ENCODE data around the gene SLC7A8.
"Not testable (repeated sequence)": the region's sequence is repeated elsewhere in the genome, so short reads cannot be mapped to it uniquely, and the experiment has no call there.

SLC7A8 gene

GRCh38 chr14:23115039-23115731 lies 68.3 kb downstream of the SLC7A8 start:
- DNase-seq (ENCODE audit: low read depth in 2 of 2, low spot score in 1 of 2), result no peak

DNA sequence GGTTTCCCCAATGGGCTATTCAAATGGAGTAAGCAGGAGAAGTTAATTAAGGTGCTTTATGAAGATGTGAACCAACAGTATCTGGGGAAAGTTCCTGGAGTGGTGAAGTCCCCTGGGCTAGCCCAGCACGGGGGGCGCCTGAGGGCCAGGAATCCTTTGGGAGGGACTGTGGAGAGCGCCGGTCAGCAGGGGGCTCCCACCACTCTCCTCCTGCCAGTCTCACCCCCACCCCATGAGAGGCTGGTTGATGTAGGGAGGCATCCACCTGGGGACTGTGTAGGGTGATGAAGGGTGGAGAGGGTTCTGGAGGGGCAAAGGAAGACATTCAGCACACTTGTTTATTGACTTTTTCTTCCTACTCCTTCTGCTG lies 68.8 kb downstream of the SLC7A8 start:
- DNase-seq (ENCODE audit: low read depth in 2 of 2, low spot score in 1 of 2), result no peak

DNA sequence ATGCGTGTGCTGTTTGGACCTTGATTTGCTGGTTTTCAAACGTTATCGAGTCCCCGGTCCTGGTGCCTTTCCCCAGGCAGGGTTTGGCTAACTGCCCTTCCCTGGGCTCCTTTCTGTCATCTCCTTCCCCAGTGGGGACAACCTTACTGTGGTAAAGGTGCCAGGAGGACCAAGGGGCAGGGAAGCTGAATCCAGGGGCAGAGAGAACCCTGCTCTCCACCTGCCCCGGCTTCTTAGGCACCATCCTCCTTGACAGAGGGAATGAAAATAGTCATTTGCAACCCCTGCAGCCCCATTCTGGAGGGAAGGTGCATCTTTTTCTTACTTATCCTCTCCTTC lies 69.4 kb downstream of the SLC7A8 start:
- no peak for DNase-seq (ENCODE audit: low read depth in 2 of 2, low spot score in 1 of 2)

DNA sequence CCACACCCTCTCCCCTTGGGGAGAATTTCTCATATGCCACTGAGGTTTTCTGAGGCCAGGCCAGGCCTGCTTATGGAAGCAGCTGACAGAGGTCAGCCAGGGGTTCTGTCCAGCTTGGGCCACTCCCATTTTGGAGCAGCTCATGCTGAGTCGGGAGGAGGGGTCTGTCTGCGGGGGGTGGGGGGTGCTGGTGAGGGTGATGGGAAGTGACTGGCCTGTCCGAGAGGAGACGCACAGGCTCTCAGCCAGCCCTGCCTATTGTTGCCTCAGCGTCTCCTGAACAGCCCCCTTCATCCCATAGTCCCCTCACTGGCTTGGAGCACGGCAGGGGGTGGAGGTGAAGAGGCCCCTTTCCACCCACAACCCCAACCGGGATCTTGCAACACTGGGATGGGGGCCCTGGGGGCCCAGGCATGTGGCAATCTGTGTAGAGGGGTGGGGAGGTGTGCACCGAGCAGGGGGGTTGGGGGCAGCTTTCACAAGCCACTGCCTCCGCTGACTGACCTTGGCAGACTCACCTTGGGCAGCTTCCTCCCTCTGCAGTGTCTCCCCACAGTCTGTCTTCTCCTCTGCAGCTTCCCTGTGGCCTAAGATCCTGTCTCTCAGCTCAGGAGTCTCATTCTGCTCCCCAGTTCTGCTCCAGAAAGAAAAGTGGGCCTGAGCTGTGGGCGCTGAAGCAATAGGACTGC lies 69.9 kb downstream of the SLC7A8 start:
- DNase-seq (ENCODE audit: low read depth in 2 of 2, low spot score in 1 of 2), result no peak

- DNase-seq (ENCODE audit: low read depth in 2 of 2, low spot score in 1 of 2), result no peak
Observed at GRCh38 chr14:23112359-23113178, 70.9 kb downstream of the SLC7A8 start.

DNA sequence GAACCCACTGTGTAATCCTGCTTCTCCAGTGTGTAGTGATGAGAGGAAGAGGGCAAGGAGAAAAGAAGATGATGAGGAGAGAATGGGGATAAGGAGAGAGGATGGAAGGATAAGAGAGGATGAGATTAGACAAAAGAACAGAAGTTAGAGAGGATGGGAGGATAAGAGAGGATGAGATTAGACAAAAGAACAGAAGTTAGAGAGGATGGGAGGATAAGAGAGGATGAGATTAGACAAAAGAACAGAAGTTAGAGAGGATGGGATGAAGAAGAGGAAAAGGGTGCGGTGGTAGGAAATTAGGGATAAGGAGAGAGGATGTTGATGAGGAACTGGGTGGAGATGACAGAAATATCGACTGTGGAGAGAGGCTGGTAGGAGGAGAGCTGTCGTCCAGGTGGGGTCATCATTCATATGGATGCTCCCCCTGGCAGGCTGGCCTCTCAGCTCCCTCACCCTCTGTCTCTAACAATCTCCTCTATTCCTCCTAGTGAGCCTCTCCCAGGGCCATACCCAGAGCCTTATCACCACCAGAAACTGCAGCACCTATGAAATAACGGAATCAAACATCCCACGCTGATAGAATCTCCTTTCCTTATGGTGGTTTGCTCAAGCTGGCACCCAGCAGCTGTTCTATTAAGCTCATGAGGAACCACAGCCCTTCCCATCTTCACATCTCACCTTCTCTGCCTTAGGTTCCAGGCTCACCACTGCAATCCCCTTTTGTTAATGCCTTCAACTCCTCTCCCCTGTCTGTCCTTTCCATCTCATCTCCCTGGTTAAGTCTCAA lies 72.7 kb downstream of the SLC7A8 start:
- DNase-seq (ENCODE audit: low read depth in 2 of 2, low spot score in 1 of 2), result no peak

DNA sequence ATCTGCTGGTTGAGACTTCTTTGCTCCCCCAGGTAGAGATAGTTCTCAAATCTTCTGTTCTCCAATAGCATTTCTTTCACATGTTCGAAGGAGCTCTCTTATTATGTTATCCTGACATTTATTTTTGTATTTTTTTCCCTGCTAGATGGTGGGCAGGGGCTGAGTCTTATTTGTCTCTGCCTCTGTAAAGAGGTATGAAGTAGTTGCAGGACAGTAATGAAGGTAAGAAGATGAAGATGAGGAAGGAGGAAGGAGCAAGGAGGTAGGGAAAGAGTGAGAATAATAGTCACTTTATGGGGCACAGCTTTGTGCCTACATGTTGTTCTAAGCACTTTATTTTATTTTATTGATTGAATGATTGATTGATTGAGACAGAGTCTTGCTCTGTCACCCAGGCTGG lies 73.7 kb downstream of the SLC7A8 start:
- no peak for DNase-seq (ENCODE audit: low read depth in 2 of 2, low spot score in 1 of 2)

DNA sequence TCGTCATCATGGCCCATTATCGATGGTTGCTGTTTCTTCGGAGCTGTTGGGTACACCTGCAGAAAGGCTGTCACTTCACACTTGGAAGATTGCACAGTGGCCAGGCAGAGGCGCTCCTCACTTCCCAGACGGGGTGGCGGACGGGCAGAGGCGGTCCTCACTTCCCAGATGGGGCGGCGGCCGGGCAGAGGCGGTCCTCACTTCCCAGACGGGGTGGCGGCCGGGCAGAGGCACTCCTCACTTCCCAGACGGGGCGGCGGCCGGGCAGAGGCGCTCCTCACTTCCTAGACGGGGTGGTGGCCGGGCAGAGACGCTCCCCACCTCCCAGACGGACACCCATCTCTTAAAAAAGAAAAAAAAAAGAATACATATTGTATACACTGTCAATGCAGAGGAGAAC lies 75.3 kb downstream of the SLC7A8 start:
- not testable (repeated sequence) for DNase-seq (ENCODE audit: low read depth in 2 of 2, low spot score in 1 of 2)

GRCh38 chr14:23107620-23108019 lies 75.8 kb downstream of the SLC7A8 start:
- DNase-seq (ENCODE audit: low read depth in 2 of 2, low spot score in 1 of 2), result not testable (repeated sequence)

DNA sequence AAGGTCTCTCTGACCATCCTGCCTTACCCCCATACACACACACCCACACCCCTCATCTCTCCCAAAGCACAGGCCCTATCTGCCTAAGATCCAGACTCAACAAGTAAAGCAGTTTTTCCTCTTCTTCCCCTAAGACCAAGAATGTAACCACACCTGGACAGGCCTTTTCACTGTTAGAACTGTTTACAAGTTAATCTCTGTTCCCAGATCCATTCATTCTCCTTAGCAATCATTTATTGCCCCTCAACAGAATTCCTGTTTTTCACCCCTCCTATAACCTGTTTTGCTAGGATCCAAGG lies 76.8 kb downstream of the SLC7A8 start:
- no peak for DNase-seq (ENCODE audit: low read depth in 2 of 2, low spot score in 1 of 2)

GRCh38 chr14:23105348-23105824 lies 78.1 kb downstream of the SLC7A8 start:
- no peak for DNase-seq (ENCODE audit: low read depth in 2 of 2, low spot score in 1 of 2)

DNA sequence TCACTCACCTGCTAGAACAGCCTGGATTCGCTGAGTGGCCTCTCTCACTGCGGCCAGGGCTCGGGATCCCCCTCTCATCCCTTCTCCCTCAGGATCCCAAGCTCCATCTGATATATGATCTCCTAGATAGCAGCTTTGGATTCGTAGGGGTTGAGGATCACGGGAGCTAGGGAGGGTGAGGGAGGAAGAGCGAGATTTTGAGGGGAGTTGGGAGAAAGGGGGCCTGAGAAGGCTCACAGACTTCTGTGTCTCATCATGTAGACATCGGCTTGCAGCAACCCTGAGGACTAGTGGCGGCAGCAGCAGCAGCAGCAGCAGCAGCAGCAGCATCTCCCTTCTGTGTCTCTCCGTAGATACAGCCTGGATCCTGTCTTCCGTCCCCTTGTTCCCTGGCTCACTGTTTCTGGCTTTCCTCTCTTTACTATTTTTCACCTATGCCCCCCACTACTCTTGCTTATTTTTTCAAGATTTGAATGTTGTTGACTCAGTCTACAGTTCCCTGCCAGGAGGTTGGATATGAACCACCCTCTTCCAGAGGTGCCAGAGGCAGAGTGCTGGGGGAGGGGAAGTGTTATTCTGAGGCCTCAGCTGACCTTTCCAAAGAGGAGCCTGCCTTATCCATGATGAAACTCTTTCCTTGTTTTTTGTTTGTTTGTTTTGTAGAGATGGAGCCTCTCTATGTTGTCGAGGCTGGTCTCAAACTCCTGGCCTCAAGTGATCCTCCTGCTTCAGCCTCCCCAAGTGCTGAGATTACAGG lies 78.7 kb downstream of the SLC7A8 start, which contains the start of gene CIROP:
Gene CIROP, minus strand, starts transcription at position 399 of the 757 bp plus-strand sequence. Its CDS starts 69 bp downstream, at position 330.
- DNase-seq (ENCODE audit: low read depth in 2 of 2, low spot score in 1 of 2), result no peak

DNA sequence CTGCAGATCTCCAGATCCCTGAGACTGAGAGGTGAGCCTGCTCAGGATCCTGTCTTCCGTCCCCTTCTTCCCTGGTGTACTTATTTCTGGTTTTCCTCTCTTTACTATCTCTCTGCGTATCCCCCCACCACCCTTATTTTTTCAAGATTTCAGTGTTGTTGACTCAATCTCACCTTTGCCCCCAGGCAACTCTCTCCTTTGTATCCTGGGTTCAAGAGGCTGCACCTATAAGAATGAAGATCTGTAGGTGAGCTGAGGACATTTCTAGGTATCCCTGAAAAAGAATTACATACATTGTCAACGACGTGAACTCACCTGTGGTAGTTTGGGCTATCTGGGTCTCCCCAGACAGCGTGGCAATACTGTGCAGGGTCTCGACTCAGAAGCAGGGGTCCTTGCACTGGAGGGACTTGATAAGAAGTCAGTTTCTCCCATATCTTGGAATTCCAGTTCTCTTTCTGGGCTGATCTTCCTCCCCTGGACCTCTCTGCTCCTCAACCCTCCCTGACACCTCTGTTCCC lies 79.3 kb downstream of the SLC7A8 start:
- no peak for DNase-seq (ENCODE audit: low read depth in 2 of 2, low spot score in 1 of 2)

DNA sequence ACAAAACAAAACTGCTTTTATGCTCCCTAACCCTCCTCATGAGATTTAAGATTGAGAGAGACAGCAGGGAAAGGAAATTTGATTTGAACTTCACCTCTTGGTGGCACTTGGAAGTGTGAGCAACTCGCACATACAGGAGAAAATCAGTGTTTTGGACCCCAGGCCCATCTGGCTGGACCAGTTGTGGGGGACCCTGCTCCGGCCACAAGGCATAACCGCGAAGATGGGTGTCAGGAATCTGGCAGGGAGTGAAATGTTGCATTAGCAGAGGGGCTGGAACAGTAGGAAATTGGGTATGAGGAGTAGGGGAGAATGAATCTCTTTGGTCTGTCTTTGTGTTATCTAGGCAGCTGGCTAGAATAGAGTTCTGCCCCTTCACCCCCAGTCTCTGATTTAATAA lies 79.9 kb downstream of the SLC7A8 start:
- no peak for DNase-seq (ENCODE audit: low read depth in 2 of 2, low spot score in 1 of 2)

- DNase-seq (ENCODE audit: low read depth in 2 of 2, low spot score in 1 of 2), result no peak
Observed at GRCh38 chr14:23102801-23103200, 80.7 kb downstream of the SLC7A8 start.

DNA sequence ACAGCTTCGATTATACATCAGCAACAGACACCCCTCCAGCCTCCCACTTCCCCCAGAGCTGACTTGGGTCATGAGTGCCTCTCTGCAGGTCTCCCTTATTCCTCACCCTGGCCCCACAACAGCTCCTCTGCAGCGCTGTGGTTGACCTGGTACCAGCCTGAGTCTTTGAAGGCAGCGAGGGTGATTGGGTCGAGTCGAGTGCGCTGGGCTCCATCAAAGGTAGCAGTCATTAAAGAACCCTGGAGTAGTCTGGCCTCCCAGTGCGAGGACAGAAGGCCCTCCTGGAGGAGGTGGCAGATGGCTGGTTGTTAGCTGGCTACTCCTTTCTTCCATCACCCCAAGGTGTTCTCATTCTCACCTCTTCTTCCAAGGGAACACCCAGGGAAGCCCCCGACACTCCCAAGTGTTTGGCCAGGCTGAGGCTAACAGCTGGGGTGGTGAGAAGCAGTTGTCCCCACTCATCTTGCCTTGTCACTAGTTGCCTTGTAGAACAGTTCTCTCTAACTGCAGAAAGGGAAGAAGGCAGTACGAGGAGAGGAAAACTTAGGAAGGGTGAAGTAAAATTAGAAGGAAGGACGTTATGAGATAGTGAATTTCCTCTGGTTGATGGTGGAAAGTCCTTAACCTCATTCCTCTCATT lies 81.4 kb downstream of the SLC7A8 start:
- DNase-seq (ENCODE audit: low read depth in 2 of 2, low spot score in 1 of 2), result no peak

DNA sequence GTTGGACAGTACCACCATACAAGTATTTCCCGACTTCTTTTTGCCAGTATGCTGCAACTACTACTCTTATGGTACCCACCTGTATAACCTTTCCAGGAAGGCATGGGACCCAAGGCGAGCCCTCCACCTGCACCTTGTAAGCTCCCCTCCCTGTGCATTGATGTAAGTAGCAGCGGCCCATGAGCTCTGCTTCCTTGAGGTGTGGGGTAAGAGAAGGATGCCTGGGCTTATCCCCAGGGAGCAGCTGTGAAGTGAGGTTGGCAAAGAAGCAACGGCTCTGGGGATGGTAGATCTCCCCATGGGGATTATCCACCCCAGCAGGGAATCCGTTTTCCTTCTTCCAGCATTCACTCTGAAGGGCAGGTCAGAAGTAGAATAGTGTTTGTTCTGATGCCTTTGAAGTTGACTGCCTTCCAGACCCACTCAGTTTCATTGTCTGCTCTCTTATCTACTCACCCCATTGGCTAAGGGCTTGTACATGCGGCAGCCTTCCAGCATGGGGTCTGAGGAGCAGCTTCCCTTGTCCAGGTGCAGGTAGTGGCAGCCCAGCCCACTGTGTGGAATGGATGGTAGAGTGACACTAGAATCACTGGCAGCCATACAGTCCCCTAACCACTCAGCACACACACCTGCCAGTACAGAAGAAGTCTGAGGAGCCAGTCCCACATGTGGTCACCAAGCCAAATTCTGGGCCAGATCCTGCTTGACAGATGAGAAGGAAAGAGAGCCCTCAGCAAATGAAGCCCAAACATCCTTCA lies 82.1 kb downstream of the SLC7A8 start:
- no peak for DNase-seq (ENCODE audit: low read depth in 2 of 2, low spot score in 1 of 2)

DNA sequence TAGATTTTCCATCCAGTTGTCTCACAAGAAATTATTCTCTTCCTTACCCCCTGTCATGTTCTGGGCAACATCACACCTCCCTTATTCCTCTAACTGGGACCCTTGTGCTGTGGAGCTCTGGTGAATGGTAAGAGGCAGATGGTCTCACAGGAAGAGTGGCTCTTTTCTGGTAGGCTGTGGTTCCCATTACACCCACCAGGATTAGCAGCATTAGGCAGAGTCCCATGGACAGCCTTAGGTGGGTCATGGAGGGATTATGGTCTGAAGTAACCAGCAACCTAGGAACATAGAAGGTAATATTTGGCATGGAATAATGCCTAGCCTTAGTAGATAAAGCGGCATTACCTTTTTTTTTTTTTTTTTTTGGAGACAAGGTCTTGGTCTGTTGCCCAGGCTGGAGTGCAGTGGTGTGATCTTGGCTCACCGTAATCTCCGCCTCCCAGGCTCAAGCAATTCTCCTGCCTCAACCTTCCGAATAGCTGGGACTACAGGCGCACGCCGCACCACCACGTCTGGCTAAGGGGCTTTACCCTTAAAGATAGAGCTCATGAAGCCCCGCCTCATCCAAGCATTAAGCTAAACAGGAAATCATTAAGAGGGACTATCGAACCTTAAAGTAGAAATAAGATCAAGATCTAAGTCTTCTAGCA lies 84.1 kb downstream of the SLC7A8 start:
- DNase-seq (ENCODE audit: low read depth in 2 of 2, low spot score in 1 of 2), result no peak

DNA sequence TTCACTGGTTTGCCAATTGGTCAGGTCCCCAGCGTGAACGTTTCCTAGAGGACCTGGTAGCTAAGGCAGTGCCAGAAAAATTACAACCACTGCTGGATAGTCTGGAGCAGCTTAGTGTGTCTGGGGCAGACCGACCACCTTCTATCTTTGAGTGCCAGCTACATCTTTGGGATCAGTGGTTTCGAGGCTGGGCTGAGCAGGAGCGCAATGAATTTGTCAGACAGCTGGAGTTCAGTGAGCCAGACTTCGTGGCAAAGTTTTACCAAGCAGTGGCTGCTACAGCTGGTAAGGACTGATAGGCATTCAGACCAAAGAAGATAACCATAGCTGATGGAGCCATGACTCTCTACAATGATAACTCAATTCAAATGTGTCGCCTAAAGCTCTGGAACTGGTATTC lies 85.7 kb downstream of the SLC7A8 start:
- no peak for DNase-seq (ENCODE audit: low read depth in 2 of 2, low spot score in 1 of 2)

Measured in stimulated activated CD8-positive, alpha-beta memory T cell treated with anti-CD3 and anti-CD28 coated beads, Interleukin-4, amount 100 ng/mL, for 1 hour (primary cell).